GM21381 (cell line): ENCODE data around the gene RARB.

Experiments
- ATAC-seq: cut with Tn5 transposase; IDR thresholded peaks from one replicate; pipeline ENCODE4 v1.9.1; 2021; ENCODE audit warnings: mild to moderate bottlenecking, moderate library complexity; ENCODE audit not compliant: unreplicated experiment

Gene RARB

DNA sequence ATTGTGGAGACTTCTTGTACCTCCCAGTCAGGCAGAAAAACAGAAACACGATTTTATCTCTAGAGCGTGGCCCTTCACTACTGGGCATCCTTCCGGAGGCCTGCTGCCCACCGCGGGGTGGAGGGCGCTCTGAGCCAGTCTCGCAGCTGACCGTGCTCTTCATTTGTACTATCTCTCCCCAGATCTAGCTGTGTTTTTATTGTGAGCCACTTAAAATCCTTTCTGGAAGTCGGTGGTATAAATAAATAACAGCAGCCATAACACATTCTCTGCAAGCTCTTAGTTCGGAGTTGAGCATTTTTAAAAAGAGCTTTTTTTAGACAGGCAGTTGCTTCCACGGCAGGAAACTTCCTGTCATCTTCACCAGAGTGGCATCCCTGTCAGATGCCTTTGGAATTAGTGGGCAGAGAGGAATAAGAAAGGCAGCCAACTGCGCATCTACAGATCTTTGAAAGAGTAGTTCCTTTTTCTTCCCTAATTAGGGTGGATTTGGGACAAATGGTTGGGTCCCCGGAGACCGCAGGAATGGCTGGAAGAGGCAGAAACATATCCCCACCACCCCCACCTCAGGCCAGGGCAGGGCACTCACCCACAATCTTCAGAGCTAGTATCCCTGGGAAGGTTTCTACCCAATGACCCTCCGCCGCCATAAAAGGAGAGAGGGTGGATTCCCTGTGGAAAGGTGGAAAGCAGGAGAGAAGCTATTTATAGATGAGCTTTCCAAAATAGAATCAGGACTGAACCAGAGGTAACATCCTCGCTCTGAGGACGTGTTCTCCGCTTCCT is 145.5 kb downstream of the RARB start:
- no peak for ATAC-seq

DNA sequence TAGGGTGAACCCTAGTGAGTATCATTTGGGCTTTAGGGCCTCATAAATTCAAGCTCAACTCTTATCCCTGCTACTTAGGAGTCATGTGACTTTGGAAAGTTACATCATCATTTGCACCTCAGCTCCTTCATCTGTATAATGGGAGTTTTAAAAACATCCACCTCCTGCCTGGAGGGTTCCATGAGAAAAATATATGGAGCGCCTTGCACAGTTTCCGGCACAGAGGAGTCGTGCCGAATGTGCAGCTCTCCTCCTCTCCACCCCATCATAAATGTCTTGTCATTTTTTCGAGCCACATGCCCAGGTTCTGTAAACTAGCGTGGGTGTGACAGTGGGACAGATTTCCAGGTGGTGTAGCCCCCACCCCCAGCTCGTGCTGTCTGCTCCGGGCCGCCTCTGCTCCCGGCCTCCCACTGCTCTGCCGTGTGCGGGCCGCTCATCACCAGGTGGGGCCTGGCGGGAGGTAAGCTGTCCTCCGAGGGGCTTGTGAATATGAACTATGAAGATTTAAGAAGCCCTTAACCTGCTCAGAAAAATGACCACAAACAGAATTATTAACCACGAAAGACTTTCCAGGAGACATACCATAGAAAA is 146.2 kb downstream of the RARB start:
- no peak for ATAC-seq

DNA sequence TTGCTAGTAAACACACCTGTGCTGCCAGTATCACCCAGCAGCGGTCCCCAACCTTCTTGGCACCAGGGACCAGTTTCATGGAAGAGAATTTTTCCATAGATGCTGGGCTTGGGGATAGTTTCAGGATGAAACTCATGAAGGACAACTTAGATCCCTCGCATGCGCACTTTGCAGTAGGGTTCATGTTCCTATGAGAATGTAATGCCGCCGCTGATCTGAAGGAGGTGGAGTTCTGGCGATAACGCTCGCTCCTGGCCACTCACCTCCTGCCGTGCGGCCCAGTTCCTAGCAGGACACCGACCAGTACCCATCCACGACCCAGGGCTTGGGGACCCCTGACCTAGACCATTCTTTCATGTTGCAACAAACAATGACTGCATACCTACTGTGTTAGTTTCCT is 146.9 kb downstream of the RARB start:
- ATAC-seq = no peak

DNA sequence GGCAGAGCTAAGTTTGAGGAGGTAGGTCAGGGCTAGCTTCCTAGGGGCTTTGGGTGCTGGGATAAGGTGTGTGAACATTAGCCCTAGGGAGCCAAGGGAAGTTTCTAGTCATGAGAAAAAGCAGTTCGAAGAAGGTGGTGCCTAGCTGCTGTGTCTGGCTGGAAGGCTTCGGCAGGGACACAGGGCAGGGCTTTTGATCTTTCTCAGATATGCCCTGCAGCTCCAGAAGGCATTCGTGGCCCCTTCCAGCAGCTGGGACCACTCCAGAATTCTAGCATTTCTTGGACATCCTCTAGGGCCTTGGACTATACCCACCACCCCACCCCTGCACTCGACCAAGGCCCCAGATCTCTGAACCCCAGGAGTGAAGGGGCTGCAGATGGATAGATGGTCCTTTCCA is 148.1 kb downstream of the RARB start:
- ATAC-seq = no peak

DNA sequence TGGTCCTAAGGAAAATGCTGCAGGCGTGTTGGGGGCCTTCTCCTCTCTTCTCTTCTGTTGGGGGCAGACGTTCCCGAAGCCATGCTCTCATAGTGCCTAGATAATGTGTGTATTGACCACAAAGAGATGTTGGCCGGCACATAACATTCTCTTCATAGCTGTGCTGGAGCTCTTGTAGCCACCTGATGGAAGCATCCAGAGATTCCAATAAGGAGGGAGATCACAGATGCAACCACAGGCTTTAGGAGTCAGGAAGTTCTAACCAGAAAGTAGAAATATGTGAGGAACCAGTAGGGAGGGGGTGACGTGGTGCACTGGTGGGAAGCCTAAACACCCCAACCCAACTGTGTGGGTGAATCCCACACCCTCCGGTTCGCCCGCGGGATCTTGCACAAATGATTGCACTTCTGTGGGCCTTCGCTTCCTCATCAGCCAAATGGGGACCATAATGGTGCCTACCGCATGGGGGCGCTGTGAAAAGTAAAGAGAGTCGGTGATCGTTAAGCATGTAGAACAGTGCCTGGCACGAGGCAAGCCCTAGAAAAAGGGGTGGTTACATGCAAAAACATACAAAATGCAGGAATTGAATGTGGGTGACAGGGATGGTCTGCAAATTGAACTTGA is 148.9 kb downstream of the RARB start:
- no peak for ATAC-seq

DNA sequence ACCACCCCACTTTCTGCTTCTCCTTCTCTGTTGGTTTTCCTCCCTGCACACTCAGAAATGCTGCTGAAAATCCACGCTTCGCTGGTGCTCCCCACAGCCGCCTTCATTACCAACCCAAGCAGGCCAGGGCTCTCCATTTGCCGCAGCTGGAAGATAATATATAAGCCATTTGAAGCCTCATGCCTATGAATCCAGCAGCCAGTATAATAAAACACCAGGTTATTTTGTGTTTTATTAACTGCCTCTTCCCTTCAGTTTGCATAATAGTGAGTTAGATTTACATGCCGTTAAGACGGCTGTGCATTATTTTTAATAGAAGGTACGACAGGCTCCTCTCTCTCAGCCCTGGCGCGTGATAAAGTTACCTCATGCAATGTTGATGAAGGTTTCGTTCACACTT is 150.0 kb downstream of the RARB start:
- ATAC-seq = no peak

DNA sequence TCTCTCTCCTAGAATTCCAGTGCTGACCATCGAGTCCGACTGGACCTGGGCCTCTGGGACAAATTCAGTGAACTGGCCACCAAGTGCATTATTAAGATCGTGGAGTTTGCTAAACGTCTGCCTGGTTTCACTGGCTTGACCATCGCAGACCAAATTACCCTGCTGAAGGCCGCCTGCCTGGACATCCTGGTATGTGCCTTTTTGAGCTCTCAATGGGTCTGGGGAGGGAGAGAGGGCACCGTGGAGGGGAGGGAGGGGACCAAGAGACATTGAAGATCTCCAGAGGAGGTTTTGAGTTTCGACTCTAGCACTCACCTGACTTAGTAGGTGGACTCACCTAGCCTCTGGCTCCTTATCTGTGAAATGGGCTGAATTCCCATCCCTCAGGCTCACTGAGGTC is 152.5 kb downstream of the RARB start:
- no peak for ATAC-seq

DNA sequence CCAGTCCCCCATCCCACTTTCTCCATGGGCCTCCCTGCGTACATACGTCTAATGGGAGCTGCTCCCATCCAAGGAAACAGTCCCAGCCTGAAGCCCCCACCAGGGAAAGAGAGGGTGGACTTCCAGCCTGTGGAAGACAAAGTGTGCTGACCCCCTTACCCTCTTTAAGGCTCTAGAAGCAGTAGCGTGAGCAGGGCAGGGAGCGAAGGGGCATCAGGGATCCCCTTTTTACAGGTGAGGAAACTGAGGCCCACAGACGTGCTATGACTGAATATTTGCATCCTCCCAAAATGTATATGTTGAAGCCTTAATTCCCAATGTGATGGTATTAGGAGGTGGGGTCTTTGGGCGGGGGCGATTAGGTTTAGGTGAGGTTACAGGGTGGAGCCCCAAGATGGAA is 153.3 kb downstream of the RARB start:
- ATAC-seq = no peak

DNA sequence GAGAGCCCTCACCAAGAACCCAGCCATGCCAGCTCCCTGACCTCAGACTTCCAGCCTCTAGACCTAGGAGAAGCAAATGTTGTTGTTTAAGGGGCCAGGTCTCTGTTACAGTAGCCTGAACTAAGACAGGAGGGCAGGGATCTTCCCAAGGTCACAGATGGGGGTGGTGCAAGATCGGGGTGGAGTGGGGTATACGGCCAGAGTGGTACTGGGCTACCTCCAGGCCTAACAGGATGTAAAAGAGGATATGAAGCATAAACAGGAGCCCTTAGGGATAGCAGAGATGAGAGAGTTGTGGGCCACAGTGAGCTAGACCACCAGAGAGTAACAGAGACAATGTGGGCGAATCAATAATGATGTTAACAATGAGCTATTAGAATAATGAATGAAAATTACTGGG is 153.8 kb downstream of the RARB start:
- no peak for ATAC-seq

DNA sequence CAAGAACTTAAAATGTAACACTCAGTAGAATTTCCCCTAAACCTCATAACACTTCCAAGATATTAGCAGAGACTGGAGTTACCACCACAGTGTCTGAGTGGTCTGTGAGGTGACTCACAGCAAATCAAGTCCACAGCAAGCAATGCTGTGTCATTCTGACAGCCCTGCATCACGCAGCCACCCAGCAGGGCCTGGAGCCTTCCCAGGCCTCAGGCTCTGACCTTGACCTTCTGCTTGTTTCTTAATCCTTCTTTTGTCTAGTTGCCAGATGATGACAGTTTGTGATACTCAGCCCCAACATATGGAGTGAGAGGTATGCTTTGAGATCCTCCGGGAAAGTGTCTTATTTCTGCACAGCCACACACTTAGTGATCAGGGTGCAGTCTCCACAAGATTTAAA is 154.2 kb downstream of the RARB start:
- ATAC-seq = no peak

DNA sequence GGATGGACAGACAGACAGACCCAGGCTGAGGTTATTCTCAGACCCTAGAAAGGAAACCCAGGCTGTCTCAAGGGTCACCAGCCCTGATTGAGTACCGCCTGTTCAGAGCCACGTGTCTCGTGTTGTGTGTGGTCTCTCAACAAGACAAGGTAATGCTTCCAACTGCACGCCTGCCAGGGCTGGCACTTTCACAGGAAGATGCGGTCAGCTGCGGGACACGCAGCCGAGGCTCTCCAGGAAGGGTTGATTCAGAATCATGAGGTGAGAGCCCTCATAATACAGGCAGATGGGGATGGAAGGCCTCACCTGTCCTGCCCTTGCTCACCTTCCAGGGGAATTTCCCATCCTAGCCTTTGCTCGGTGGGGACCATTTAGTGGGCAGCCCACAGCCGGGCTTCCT is 155.3 kb downstream of the RARB start:
- ATAC-seq = no peak

DNA sequence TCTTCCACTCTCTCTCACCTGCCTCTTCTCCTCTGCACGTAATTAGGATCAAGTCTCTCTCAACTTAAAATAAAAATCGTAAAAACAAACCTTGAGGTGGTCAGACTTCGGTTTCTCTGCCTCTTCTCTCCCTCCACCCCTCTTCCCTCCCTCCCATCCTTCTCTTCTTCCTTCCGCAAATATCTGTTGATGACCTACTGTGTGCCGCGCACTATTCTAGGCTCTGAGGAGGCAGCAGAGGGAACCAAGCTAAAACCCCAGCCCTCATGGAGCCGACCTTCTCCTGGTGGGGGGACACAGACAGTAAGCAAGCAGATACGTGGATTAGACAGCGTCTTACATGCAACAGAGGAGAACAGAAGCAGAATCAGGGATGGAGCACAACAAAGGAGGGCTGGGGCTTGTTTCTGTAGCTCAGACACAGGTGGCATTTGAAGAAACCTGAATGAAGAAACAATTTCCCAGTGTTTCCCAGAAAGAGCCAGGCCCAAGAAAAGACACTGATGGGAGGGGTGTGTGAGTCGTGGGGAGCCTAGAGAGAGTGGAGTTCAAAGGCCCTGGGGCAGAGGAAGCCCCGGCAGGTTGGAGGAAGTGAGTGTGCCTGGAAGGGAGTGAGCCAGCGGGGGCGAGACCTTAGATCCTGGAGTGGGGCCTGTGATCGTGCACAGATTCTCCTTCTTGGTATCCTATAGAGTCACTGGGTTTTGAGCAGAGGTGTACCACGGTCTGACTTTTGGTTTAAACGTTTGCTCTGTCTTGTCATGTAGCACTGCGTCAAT is 156.1 kb downstream of the RARB start:
- ATAC-seq = no peak

DNA sequence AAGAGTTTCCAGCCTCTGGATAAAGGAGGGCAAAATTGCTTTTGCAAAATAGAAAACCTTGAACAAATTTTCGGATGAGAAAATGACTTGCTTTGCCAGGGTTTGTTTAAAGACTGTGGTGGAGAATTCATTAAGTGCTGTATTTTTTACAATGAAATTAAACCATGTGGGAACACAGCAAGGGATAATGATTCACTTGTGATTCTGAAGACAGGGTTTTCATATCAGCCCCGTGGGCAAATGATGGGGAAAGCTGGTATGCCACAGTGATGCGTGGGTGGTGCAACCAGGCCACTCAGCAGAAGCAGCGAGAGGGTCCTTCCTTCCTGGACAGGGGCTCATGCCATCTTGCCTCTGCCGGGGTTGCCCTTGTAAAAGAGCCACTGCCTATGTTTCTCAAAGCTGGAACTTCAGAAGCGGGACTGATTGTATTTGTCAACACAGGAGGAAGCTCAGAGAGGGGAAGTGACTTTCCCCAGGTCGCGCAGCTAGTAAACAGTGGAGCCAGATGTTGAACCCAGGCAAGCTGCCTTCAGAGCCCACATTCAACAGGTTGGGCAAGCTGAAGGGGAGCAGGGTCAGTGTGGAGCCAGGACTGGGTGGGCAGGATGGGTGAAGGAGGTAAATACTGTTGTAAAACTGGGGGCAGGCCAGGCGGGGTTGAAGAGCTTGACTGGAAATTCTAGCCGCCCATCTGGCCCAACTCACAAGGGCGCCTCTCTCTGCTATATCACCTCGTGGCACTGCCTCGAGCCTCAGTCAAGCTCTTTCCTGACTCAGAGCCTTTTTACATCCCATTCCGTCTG is 157.5 kb downstream of the RARB start:
- no peak for ATAC-seq

DNA sequence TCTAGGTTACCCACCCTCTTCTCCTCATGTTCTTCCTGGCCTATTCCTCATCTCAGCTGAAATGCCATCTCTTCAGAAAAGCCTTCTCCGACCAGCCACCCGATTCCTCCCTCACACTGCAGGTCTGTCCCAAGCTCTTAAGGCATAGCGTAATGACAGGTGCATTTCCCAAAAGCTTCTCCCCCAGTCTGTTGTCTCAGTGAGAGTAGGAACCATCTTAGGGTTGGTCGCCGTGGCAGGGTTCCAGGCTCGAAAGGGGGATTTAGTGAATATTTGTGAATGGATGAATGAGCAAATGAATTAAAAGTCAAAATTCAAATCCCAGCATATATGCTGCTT is 158.1 kb downstream of the RARB start:
- ATAC-seq = no peak

DNA sequence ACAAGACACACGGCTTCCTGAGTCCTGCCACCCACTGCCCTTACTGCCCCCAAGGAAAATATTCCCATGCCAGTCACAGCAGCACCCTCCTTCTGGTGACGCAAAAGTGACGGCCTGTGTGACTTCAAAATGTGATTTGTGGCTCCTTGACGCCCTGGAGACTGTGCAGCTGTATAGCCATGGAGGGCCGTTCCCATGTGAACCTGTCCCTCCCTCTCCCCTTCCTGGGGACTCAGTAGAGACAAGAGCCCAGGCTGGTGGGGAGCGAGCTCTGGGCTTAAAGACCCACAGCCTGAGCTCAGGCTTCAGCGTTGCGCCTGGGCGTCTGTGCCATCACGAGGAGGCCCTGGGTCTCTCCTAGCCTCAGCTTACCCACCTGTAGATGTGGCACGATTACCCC is 158.5 kb downstream of the RARB start:
- ATAC-seq = no peak

DNA sequence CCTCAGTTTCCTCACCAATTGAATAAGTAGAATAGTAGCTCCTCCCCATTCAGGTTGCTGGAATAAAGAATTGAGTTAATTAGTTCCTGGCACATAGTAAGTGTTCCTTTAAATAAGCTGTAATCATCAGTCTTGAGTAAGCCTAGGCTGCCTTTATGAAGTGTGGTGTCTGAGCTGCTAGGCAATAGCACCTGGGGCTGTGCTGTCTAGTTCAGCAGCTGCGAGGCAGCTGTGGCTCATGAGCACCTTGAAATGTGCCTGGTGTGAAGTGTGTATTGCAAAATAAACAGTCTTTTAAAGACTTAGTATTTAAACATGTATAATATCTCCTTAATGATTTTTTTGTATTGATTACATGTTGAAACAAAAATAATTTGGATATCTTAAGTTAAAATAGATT is 159.0 kb downstream of the RARB start:
- ATAC-seq = no peak

DNA sequence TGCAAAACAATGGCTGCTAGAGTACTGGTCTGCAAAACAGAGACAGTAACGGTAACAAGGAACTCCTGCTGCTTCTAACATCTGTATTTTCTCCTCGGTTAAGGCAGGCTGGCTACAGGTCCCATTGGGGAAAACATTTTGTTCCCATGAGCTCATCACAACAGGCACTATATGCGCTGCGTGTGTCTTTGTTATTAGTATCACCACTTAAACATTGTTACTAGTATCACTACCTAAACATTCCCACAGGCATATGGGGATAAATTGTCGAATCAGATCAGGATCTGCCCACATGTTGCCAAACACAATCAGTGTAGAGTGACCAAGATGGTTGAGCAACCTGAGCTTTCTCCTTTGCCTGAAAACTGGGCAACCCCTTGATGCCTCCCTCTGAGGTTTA is 159.5 kb downstream of the RARB start:
- ATAC-seq = no peak

DNA sequence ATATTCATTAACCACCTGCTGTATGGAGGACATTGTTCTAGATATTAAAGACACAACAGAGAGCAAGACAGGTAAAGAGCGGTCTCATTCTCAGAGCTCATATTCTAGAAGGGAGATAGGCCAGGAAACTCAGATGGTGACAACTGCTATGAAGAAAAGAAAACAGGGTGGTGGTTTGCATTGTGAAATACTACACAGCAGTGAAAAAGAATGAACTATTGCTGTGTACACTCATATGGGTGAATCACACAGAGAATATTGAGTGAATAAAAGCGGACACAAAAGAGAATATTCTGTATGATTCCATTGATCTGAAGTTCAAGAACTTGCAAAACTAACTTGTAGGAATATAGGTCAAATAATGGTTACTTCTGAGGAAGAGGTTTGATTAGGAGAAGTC is 159.9 kb downstream of the RARB start:
- ATAC-seq = no peak

DNA sequence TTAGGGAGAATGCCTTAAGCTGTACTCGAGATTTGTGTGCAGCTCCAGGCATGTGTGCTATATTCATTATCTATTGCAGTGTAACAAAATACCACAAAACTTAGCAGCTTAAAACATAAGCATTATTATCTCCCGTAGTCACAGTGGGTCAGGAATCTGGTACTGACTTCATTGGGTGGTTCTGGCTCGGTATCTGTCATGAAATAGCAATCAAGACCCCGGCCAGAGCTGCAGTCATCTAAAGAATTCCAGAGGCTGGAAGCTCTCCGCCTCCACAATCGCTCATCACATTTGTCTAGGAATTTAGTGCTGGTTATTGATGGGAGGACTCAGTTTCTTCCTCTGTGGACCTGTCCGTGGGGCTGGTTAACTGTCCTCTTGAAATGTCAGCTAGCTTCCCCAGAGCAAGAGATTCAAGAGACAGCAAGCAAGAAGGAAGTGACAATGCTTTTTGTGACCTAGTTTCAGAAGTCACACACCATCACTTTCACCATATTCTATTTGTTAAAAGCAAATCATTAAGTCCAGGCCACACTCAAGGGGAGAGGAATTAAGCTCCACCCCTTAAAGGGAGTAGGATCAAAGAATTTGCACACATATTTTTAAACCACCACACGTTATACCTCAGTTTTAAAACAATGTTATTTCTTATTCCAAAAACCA is 160.5 kb downstream of the RARB start:
- no peak for ATAC-seq

DNA sequence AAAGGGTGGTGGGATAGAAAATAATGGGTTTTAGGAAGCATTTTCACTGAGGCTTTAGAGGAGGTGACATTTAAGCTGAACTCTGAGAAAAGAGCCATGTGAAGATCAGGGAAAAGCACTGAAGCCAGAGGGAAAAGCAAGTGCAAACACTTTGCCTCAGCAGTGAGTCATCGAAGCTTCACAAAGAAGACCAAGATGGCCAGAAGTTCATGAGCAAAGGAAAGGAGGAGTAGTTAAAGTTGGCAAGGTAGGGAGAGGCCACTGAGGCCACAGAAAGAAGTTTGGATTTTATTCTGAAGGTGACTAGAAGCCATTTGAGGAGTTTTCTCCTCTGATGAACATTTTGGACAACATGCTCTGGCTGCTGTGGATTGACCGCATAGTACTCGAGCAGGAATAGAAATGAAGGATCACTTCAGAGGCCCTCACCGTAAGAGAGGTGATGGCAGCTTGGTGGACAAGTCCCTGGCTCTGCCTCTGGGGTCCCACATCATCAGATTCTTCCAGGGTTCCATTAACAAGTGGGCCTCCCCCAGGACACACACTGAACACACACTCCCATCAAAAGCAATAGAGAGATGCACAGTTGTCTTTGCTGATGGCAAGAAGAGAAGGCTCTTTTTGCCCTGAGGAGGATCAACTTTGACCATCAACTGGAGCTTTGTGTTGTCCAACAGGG is 161.2 kb downstream of the RARB start:
- no peak for ATAC-seq
